Hypothalamus (tissue), 51 donors: ENCODE results near the gene GPR119.
"Not testable (repeated sequence)": the region's sequence is repeated elsewhere in the genome, so short reads cannot be mapped to it uniquely, and the experiment has no call there.

Experiments
- DNase-seq, 51 donors: peaks; one replicate each; lab custom pipeline; 2025; lab: John Stamatoyannopoulos, UW

Gene GPR119

DNA sequence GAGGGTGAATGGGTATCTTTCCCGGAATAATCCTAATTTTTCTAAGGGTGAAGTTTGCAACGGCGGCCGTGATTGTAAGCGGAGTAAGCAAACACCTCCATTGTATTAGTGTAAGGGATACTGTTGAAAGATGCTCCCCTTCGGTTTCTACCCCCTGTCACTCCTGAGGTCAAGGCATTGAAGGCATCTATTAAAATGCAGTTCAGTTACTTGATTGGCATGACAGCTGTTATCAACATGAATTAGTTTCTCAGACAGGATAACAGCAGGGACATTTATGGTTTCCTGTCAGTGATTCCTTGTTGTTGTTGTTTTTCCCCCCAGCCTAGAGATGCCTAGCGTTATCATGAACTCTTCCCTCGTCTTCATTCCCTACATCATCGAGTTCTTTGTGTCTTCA, 45.2 kb downstream of the GPR119 start:
- no peak for DNase-seq

DNA sequence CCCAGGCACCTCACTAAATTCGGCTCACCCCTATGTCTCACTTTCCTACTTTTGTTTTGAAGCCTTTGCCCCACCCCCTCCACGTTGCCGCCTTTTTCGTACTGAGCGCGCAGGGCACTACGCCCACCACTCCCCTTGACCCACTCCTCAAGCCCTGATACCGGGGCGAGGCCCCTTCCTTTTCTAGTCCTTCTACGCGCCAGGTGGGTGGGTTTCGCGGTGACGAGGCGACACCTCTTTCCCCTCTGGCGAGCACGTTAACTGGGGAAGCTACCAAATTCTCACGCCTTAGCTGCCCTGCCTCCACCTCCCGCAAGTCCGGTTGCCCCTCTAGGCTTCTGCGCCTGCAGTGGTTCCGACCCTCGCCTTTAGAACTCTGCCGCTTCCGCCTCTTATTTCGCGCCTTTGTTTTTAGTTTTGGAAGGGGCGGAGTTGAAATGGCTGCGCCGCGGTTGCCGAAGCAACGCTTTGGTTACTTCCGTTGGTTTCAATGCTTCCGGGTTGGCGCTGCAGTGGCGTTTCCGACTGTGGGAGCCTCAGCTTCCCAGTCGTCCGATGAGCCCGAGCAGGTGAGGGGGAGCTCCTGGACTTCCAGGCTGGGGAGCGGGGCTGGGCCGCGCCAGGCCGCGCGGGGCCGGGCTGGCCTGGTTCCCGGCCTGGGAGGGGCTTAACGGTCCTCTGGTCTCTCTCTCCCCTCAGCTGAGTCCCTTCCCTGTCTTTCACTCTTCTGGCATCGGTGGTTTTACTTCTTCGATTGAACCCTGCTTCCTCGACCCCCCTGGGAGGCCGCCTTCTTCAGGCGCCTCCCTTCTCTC, 45.9 kb downstream of the GPR119 start, which contains the start of gene SLC25A14:
TSS of gene SLC25A14 (plus strand) at position 512 of the 815 bp plus-strand sequence. CDS start 360 bp downstream, outside the sequence.
- DNase-seq = peak; percentile 0 to 64 (median 25)

DNA sequence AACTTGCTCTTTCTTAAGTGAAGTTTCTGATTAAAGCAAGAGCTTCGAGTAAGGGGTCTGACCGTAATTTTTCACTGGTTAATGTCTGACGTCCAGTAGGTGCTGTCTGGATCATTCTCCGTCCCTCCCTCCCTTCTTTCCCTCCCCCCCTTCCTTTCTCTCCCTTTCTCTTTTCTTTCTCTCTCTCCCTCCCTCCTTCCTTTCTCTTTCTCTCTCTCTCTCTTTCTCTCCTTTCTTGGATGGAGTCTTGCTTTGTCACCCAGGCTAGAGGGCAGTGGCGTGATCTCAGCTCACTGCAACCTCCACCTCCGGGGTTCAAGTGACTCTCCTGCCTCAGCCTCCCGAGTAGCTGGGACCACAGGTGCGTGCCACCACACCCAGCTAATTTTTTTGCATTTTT, 46.6 kb downstream of the GPR119 start:
- not testable (repeated sequence) for DNase-seq

DNA sequence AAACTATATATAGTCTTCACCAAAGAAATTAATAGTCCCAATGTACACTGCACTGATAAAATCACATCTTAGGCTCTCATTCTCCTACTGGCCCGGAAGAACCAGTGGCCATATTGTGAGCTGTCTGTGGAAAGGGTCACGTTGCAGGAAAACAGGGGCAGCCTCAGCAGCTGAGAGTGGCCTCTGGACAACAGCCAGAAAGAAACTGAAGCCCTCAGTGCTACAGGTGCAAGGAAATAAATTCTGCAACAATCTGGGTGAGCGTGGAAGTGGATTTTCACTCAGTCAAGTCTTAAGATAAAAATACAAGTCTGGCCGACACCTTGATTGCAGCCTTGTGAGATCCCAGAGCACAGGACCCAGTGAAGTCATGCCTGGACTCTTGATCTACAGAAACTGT, 48.9 kb downstream of the GPR119 start:
- DNase-seq = no peak
